Hepatocyte (in vitro differentiated cells): ENCODE measurements around the gene TAPBP. TPM values are rescaled to one million over a fixed set of nuclear protein-coding genes. Genes with fewer than 3 reads are reported as not detected.
A peak's percentile ranks its signal among the peaks of the same experiment; 100 is the strongest.

Experiments
- DNase-seq: peaks from one replicate; pipeline ENCODE4 v3.0.0-alpha.2; 2016; ENCODE audit warnings: low spot score
- H2AFZ ChIP-seq: fragments of 200-600 bp; sonication (generic); 2 replicates; pipeline ENCODE4 v1.6.0; 2016; ENCODE audit warnings: antibody characterized with exemption, mild to moderate bottlenecking
- H3K27ac ChIP-seq: fragments of 200-600 bp; sonication (generic); 2 replicates; pipeline ENCODE4 v1.5.1; 2016; ENCODE audit warnings: mild to moderate bottlenecking
- H3K27me3 ChIP-seq: fragments of 200-600 bp; sonication (generic); 2 replicates; pipeline ENCODE4 v1.6.1; 2016
- H3K36me3 ChIP-seq: fragments of 200-600 bp; sonication (generic); replicated peaks from 2 replicates; pipeline ENCODE4 v1.5.1; 2016; ENCODE audit warnings: low read depth; ENCODE audit not compliant: insufficient read depth
- H3K4me1 ChIP-seq: fragments of 200-600 bp; sonication (generic); 2 replicates; pipeline ENCODE4 v1.5.1; 2016; ENCODE audit warnings: mild to moderate bottlenecking, moderate library complexity; ENCODE audit not compliant: insufficient read depth
- H3K4me2 ChIP-seq: fragments of 200-600 bp; sonication (generic); 2 replicates; pipeline ENCODE4 v1.6.0; 2016
- H3K4me3 ChIP-seq: fragments of 200-600 bp; sonication (generic); 2 replicates; pipeline ENCODE4 v1.5.1; 2016; ENCODE audit warnings: mild to moderate bottlenecking
- H3K79me2 ChIP-seq: fragments of 200-600 bp; sonication (generic); 2 replicates; pipeline ENCODE4 v1.6.0; 2017; ENCODE audit warnings: mild to moderate bottlenecking
- H3K9me2 ChIP-seq: fragments of 200-600 bp; sonication (generic); replicated peaks from 2 replicates; pipeline ENCODE4 v1.6.0; 2017; ENCODE audit warnings: mild to moderate bottlenecking; ENCODE audit not compliant: insufficient read depth
- H3K9me3 ChIP-seq: fragments of 200-600 bp; sonication (generic); 2 replicates; pipeline ENCODE4 v1.5.1; 2016; ENCODE audit warnings: low read depth, mild to moderate bottlenecking
- H4K20me1 ChIP-seq: fragments of 200-600 bp; sonication (generic); 2 replicates; pipeline ENCODE4 v1.6.0; 2016; ENCODE audit warnings: mild to moderate bottlenecking; ENCODE audit not compliant: insufficient read depth, poor library complexity, severe bottlenecking
- CTCF ChIP-seq: fragments of 200-600 bp; sonication (generic); IDR thresholded peaks from 2 replicates; pipeline ENCODE4 v1.5.1; 2016; ENCODE audit warnings: antibody characterized with exemption, mild to moderate bottlenecking; ENCODE audit not compliant: poor library complexity
- EZH2 ChIP-seq: fragments of 200-600 bp; sonication (generic); IDR thresholded peaks from 2 replicates; pipeline ENCODE4 v1.6.1; 2016; ENCODE audit warnings: antibody characterized with exemption, mild to moderate bottlenecking, borderline replicate concordance
- EZH2phosphoT487 ChIP-seq: fragments of 200-600 bp; sonication (generic); IDR thresholded peaks from one replicate; pipeline ENCODE4 v1.6.1; 2018; ENCODE audit warnings: antibody characterized with exemption, mild to moderate bottlenecking, low read depth, moderate library complexity; ENCODE audit not compliant: unreplicated experiment, severe bottlenecking
- WGBS: methylation state at CpG from one replicate; pipeline ENCODE4 v1.1.6; 2016; ENCODE audit warnings: low lambda C conversion rate; ENCODE audit errors: missing lambda C conversion rate; 5-methylcytosine and 5-hydroxymethylcytosine counted together
- microRNA-seq: library from miRNA; unstranded; fragments of <30 nt; microRNA quantifications from one replicate; pipeline ENCODE4, GENCODE V29; 2017
- polyA plus RNA-seq: library from polyadenylated mRNA; unstranded; fragments of >200 nt; fragmentation: Nextera tagmentation; extraction: Ambion mirVana; gene quantifications from 2 replicates; pipeline ENCODE4 v1.2.1, GENCODE V29; 2016
- total RNA-seq: library from RNA; depleted of rRNA; stranded (reverse); fragments of >200 nt; gene quantifications from 2 replicates; pipeline ENCODE4 v1.2.3, GENCODE V29; 2014

Gene TAPBP
- total and polyA plus RNA-seq, 2 experiments from 2014 or later = 59.3 to 108 TPM

GRCh38 chr6:33250731-33251130, 63.1 kb downstream of the TAPBP start:
- Histone ChIP-seq H3K36me3 (no peaks in the 10 kb centered on the region), H3K4me1 (peaks cover 5% of the 10 kb centered on the region), H3K27ac (no peak overlapping the region), H2AFZ (no peak overlapping the region), H3K27me3 (no peaks in the 10 kb centered on the region), H3K9me2 (no peaks in the 10 kb centered on the region), H3K9me3 (no peaks in the 10 kb centered on the region), H3K79me2 (no peaks in the 10 kb centered on the region), H4K20me1 (no peaks in the 10 kb centered on the region), H3K4me2 (no peak overlapping the region), H3K4me3 (no peak overlapping the region)
- no peak for TF ChIP-seq EZH2phosphoT487
- no peak for TF ChIP-seq EZH2
- no peak for TF ChIP-seq CTCF
- WGBS = 97% methylated on average over 13 of the region's 13 CpGs
- no peak for DNase-seq

GRCh38 chr6:33249732-33250630, 63.9 kb downstream of the TAPBP start:
- Histone ChIP-seq H3K79me2 (no peaks in the 10 kb centered on the region), H3K27ac (peak overlapping the region; percentile 85), H3K36me3 (no peaks in the 10 kb centered on the region), H2AFZ (peak overlapping the region; percentile 60), H3K4me2 (peak overlapping the region; percentile 86), H3K27me3 (no peaks in the 10 kb centered on the region), H3K9me2 (no peaks in the 10 kb centered on the region), H4K20me1 (no peaks in the 10 kb centered on the region), H3K9me3 (no peaks in the 10 kb centered on the region), H3K4me3 (peak overlapping the region; percentile 47), H3K4me1 (peaks cover 5% of the 10 kb centered on the region)
- 30% methylated on average over 15 of the region's 15 CpGs for WGBS
- no peak for DNase-seq
- TF ChIP-seq CTCF (no peak), EZH2phosphoT487 (no peak), EZH2 (no peak)

Small RNAs within 50 kb of the gene (microRNA-seq; reads per million reads assigned to microRNA genes)
- gene MIR6834 (not detected), gene MIR6873 (not detected)

Other genes starting within 250 kb of the TAPBP start
- 2.6 and 5.3 TPM in 2 replicates for gene HLA-DPA1, start 240.4 kb downstream of the TAPBP start, total RNA-seq
- 1.7 and 4.7 TPM in 2 replicates for gene HLA-DPA1, start 240.4 kb downstream of the TAPBP start, polyA plus RNA-seq
- gene HLA-DPB1, start 238.1 kb downstream of the TAPBP start, total RNA-seq = 18.0 and 22.1 TPM in 2 replicates
- 12.4 and 16.0 TPM in 2 replicates for gene HLA-DPB1, start 238.1 kb downstream of the TAPBP start, polyA plus RNA-seq
- 2.5 and 3.0 TPM in 2 replicates for gene COL11A2, start 121.6 kb downstream of the TAPBP start, total RNA-seq
- 4.2 and 4.7 TPM in 2 replicates for gene COL11A2, start 121.6 kb downstream of the TAPBP start, polyA plus RNA-seq
- gene RXRB, start 113.4 kb downstream of the TAPBP start, total RNA-seq = 14.2 and 17.0 TPM in 2 replicates
- gene RXRB, start 113.4 kb downstream of the TAPBP start, polyA plus RNA-seq = 24.6 and 29.8 TPM in 2 replicates
- 118 and 130 TPM in 2 replicates for gene SLC39A7, start 113.2 kb downstream of the TAPBP start, total RNA-seq
- 46.4 and 55.0 TPM in 2 replicates for gene SLC39A7, start 113.2 kb downstream of the TAPBP start, polyA plus RNA-seq
- 6.0 and 7.8 TPM in 2 replicates for gene HSD17B8, start 109.4 kb downstream of the TAPBP start, total RNA-seq
- gene HSD17B8, start 109.4 kb downstream of the TAPBP start, polyA plus RNA-seq = 11.1 and 12.9 TPM in 2 replicates
- 25.0 and 25.6 TPM in 2 replicates for gene RING1, start 105.6 kb downstream of the TAPBP start, total RNA-seq
- 32.3 and 32.5 TPM in 2 replicates for gene RING1, start 105.6 kb downstream of the TAPBP start, polyA plus RNA-seq
- 28.8 and 43.2 TPM in 2 replicates for gene VPS52, start 42.2 kb downstream of the TAPBP start, total RNA-seq
- gene VPS52, start 42.2 kb downstream of the TAPBP start, polyA plus RNA-seq = 42.5 and 48.3 TPM in 2 replicates
- gene RPS18, start 42.0 kb downstream of the TAPBP start, total RNA-seq = 3,293 and 3,728 TPM in 2 replicates
- gene RPS18, start 42.0 kb downstream of the TAPBP start, polyA plus RNA-seq = 1,497 and 1,517 TPM in 2 replicates
- 2.0 and 5.2 TPM in 2 replicates for gene B3GALT4, start 37.0 kb downstream of the TAPBP start, total RNA-seq
- gene B3GALT4, start 37.0 kb downstream of the TAPBP start, polyA plus RNA-seq = 5.7 and 8.1 TPM in 2 replicates
- gene WDR46, start 24.8 kb downstream of the TAPBP start, total RNA-seq = 46.6 and 51.1 TPM in 2 replicates
- gene WDR46, start 24.8 kb downstream of the TAPBP start, polyA plus RNA-seq = 70.1 and 84.2 TPM in 2 replicates
- 43.9 and 52.7 TPM in 2 replicates for gene PFDN6, start 24.5 kb downstream of the TAPBP start, total RNA-seq
- 19.5 and 27.2 TPM in 2 replicates for gene PFDN6, start 24.5 kb downstream of the TAPBP start, polyA plus RNA-seq
- 57.4 and 63.3 TPM in 2 replicates for gene RGL2, start 15.1 kb downstream of the TAPBP start, total RNA-seq
- gene RGL2, start 15.1 kb downstream of the TAPBP start, polyA plus RNA-seq = 82.1 and 89.3 TPM in 2 replicates
- gene ZBTB22, start 3.7 kb upstream of the TAPBP start, total RNA-seq = 21.6 and 23.4 TPM in 2 replicates
- 23.2 and 23.8 TPM in 2 replicates for gene ZBTB22, start 3.7 kb upstream of the TAPBP start, polyA plus RNA-seq
- 26.4 and 31.0 TPM in 2 replicates for gene DAXX, start 8.9 kb upstream of the TAPBP start, total RNA-seq
- 28.4 and 35.3 TPM in 2 replicates for gene DAXX, start 8.9 kb upstream of the TAPBP start, polyA plus RNA-seq
- 6.9 and 12.7 TPM in 2 replicates for gene KIFC1, start 77.7 kb upstream of the TAPBP start, total RNA-seq
- gene KIFC1, start 77.7 kb upstream of the TAPBP start, polyA plus RNA-seq = 6.1 and 6.6 TPM in 2 replicates
- gene PHF1, start 96.9 kb upstream of the TAPBP start, total RNA-seq = 37.2 and 44.4 TPM in 2 replicates
- 42.4 and 53.0 TPM in 2 replicates for gene PHF1, start 96.9 kb upstream of the TAPBP start, polyA plus RNA-seq
- gene CUTA, start 104.0 kb upstream of the TAPBP start, total RNA-seq = 121 and 150 TPM in 2 replicates
- 349 and 357 TPM in 2 replicates for gene CUTA, start 104.0 kb upstream of the TAPBP start, polyA plus RNA-seq
- gene SYNGAP1, start 106.0 kb upstream of the TAPBP start, total RNA-seq = 5.3 and 6.6 TPM in 2 replicates
- 4.9 and 5.7 TPM in 2 replicates for gene SYNGAP1, start 106.0 kb upstream of the TAPBP start, polyA plus RNA-seq
- 5.1 and 6.2 TPM in 2 replicates for gene ZBTB9, start 140.5 kb upstream of the TAPBP start, total RNA-seq
- 5.0 and 6.7 TPM in 2 replicates for gene ZBTB9, start 140.5 kb upstream of the TAPBP start, polyA plus RNA-seq